ENCODE measurements around the gene ZNF20. TPM values are rescaled to one million over a fixed set of nuclear protein-coding genes. Genes with fewer than 3 reads are reported as not detected.
A peak's percentile ranks its signal among the peaks of the same experiment; 100 is the strongest.

ZNF20 gene
- total RNA-seq, 1 experiment from 2014 or later: 5.8 TPM

DNA sequence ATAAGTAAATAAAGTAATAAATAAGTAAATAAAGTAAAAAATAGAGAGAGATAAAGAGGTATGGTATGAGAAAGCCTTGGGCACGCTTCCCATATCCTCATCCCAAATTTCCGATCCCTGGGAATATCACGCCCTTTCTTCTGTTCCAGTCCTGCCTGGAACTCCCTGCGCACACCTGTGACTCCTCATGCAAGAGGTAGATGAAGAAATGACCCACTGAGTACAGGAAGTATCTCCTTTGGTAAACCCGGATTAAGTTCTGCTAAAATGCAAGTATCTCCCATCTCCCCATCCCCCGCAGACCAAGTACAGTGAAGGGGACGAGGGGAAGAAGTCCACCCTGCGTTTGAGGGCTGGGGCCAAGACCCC, 22.3 kb upstream of the ZNF20 start:
- no TSS peak for BruUV-seq (replicated peaks)
- Mint-ChIP-seq H3K9me3 (ENCODE audit: unreplicated experiment) (no peaks in the 10 kb centered on the region), H3K4me3 (ENCODE audit: unreplicated experiment) (peak overlapping the region; percentile 79), H3K36me3 (ENCODE audit: insufficient read depth, unreplicated experiment) (peaks cover 12% of the 10 kb centered on the region), H3K27ac (ENCODE audit: unreplicated experiment) (peak overlapping the region; percentile 72), H3K4me1 (ENCODE audit: low read depth, unreplicated experiment) (no peaks in the 10 kb centered on the region), H3K27me3 (ENCODE audit: insufficient read depth, unreplicated experiment) (no peaks in the 10 kb centered on the region)
- H3K9me3 ChIP-seq: no peaks in the 10 kb centered on the region
- peak overlapping the region; percentile 82 for H3K4me3 ChIP-seq (ENCODE audit: low read depth, low read length)
- DNase-seq: no peak
- H3K36me3 ChIP-seq (ENCODE audit: control insufficient read depth, insufficient read depth, low read length): no peaks in the 10 kb centered on the region
- ChIA-PET CTCF (interaction anchor here (0.8 to 0.9 kb wide), 2 partner anchors 203 to 365 kb away, joined by 3 read pairs; partner anchors contain the start of gene ZNF442), POLR2A (interaction anchor here (0.6 to 1.1 kb wide), 4 partner anchors 22 to 333 kb away, joined by 3 to 4 read pairs (median 4); partner anchors contain the start of gene ZNF20)
- H3K27me3 ChIP-seq (replicated peaks; ENCODE audit: control insufficient read depth, insufficient read depth, low read length): no peaks in the 10 kb centered on the region
- intact Hi-C loops (cut with micrococcal nuclease; ENCODE audit: unreplicated experiment): no loop called here
- H3K4me1 ChIP-seq: no peaks in the 10 kb centered on the region
- no peak for TF ChIP-seq CTCF (IDR thresholded peaks at IDR 0.05; ENCODE audit: insufficient read depth in 1 of 2, low read depth in 1 of 2, low read length in 1 of 2, severe bottlenecking in 1 of 2, unreplicated experiment in 1 of 2)

DNA sequence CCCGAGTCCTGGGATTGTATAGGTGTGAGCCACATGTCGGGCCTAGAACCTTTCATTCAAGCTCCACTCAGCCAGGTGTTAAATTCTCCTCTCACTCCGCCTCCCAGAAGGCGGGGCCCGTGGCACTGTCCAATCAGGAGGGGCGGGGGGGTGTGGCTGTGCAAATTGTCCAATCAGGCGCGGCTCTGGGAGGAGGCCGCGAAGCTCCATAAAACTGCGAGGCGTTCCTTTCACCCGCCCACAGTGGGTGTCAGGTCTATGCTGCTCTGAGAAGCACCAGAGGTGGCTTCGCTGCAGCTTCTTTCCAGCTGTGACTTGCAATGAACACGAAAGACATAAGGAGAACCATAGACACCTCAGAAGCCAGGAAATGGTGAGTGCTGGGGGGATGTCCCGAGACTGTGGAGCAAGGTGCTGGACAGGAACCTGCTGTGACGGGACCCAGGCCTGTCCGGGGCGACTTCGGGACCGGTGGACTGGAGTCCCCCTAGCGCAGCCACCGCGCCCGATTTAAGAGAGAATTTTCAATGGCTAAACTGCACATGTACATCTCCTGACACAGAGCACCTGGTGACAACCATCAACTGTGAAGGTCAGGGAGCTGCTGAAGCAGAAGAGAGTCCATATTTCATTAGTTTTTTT, 19.7 kb upstream of the ZNF20 start:
- Mint-ChIP-seq H3K36me3 (ENCODE audit: insufficient read depth, unreplicated experiment) (peaks cover 6% of the 10 kb centered on the region), H3K27ac (ENCODE audit: unreplicated experiment) (no peak overlapping the region), H3K4me3 (ENCODE audit: unreplicated experiment) (no peak overlapping the region), H3K4me1 (ENCODE audit: low read depth, unreplicated experiment) (no peaks in the 10 kb centered on the region), H3K27me3 (ENCODE audit: insufficient read depth, unreplicated experiment) (peaks cover 2% of the 10 kb centered on the region), H3K9me3 (ENCODE audit: unreplicated experiment) (peaks cover 8% of the 10 kb centered on the region)
- DNase-seq: no peak
- Histone ChIP-seq H3K27me3 (replicated peaks; ENCODE audit: control insufficient read depth, insufficient read depth, low read length) (no peaks in the 10 kb centered on the region), H3K9me3 (no peaks in the 10 kb centered on the region), H3K36me3 (ENCODE audit: control insufficient read depth, insufficient read depth, low read length) (no peaks in the 10 kb centered on the region), H3K4me3 (ENCODE audit: low read depth, low read length) (no peak overlapping the region), H3K4me1 (no peaks in the 10 kb centered on the region)
- ChIA-PET POLR2A (no interaction called here), CTCF (interaction anchor here (0.6 kb wide), 1 partner anchor 1225 kb away, joined by 3 read pairs; no protein-coding TSS in a partner anchor)
- BruUV-seq (replicated peaks): no TSS peak
- TF ChIP-seq CTCF (IDR thresholded peaks at IDR 0.05; ENCODE audit: insufficient read depth in 1 of 2, low read depth in 1 of 2, low read length in 1 of 2, severe bottlenecking in 1 of 2, unreplicated experiment in 1 of 2): no peak
- intact Hi-C loops (cut with micrococcal nuclease; ENCODE audit: unreplicated experiment): no loop called here

- intact Hi-C loops (cut with micrococcal nuclease; ENCODE audit: unreplicated experiment): no loop called here
- no peaks in the 10 kb centered on the region for H3K4me1 ChIP-seq
- H3K27me3 Mint-ChIP-seq (ENCODE audit: insufficient read depth, unreplicated experiment): peaks cover 2% of the 10 kb centered on the region
- no peaks in the 10 kb centered on the region for H3K36me3 Mint-ChIP-seq (ENCODE audit: insufficient read depth, unreplicated experiment)
- H3K4me3 Mint-ChIP-seq (ENCODE audit: unreplicated experiment): no peak within 1 kb of the TSS
- no peak within 1 kb of the TSS for H3K4me3 ChIP-seq (ENCODE audit: low read depth, low read length)
- H3K9me3 Mint-ChIP-seq (ENCODE audit: unreplicated experiment): peaks cover 8% of the 10 kb centered on the region
- no TSS peak for BruUV-seq (replicated peaks)
- no peak within 1 kb of the TSS for H3K27ac Mint-ChIP-seq (ENCODE audit: unreplicated experiment)
- no peaks in the 10 kb centered on the region for H3K27me3 ChIP-seq (replicated peaks; ENCODE audit: control insufficient read depth, insufficient read depth, low read length)
- no peaks in the 10 kb centered on the region for H3K9me3 ChIP-seq
- ChIA-PET POLR2A (no interaction called here), CTCF (no interaction called here)
- TF ChIP-seq CTCF (IDR thresholded peaks at IDR 0.05; ENCODE audit: insufficient read depth in 1 of 2, low read depth in 1 of 2, low read length in 1 of 2, severe bottlenecking in 1 of 2, unreplicated experiment in 1 of 2): no peak
- no peaks in the 10 kb centered on the region for H3K36me3 ChIP-seq (ENCODE audit: control insufficient read depth, insufficient read depth, low read length)
- H3K4me1 Mint-ChIP-seq (ENCODE audit: low read depth, unreplicated experiment): no peaks in the 10 kb centered on the region
- no peak for DNase-seq
Measured at GRCh38 chr19:12156223-12157058, 16.3 kb upstream of the ZNF20 start, which contains the start of gene ZNF625. Gene ZNF625 (minus strand): TSS chr19:12156734. CDS start chr19:12156558, 176 bp downstream.

Data from Caco-2 (cell line).